Neural cell (in vitro differentiated cells): ENCODE measurements around the gene PRAMEF15.
"Not testable (repeated sequence)": the region's sequence is repeated elsewhere in the genome, so short reads cannot be mapped to it uniquely, and the experiment has no call there.

Experiments used
- TAF1 ChIP-seq: IDR thresholded peaks from 2 replicates; pipeline ENCODE4 v1.6.1; 2012; ENCODE audit warnings: low read depth
- TF ChIP-seq, protein P1 (sequence below): fragments of 450-650 bp; IDR thresholded peaks from 2 replicates; pipeline ENCODE4 v1.5.1; 2014; ENCODE audit warnings: antibody characterized with exemption, mild to moderate bottlenecking, moderate library complexity; ENCODE audit not compliant: poor library complexity, severe bottlenecking
- TF ChIP-seq, protein P2 (sequence below): IDR thresholded peaks from 2 replicates; pipeline ENCODE4 v1.6.1; 2012; ENCODE audit warnings: borderline replicate concordance

DNA sequence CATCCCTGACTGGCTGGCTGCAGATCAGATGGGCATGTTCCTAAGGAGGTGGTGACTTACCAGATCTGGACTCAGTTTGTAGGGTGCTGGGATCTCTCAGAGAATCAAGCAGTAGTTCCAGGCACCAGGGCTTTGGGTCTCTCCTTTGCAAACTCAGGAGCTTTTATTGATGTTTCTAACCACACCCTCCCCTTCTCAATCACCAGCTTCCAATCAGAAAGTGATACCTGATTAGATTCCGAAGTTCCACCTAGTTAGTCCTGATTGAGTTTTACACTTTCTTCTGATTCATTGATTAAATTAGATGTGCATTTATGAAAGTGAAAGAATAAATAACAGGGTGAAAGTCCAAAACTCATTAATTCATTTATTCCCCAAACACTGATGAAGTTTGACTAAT, 30.3 kb upstream of the PRAMEF15 start, which contains the start of gene PRAMEF8:
- TF ChIP-seq, protein P1, sequence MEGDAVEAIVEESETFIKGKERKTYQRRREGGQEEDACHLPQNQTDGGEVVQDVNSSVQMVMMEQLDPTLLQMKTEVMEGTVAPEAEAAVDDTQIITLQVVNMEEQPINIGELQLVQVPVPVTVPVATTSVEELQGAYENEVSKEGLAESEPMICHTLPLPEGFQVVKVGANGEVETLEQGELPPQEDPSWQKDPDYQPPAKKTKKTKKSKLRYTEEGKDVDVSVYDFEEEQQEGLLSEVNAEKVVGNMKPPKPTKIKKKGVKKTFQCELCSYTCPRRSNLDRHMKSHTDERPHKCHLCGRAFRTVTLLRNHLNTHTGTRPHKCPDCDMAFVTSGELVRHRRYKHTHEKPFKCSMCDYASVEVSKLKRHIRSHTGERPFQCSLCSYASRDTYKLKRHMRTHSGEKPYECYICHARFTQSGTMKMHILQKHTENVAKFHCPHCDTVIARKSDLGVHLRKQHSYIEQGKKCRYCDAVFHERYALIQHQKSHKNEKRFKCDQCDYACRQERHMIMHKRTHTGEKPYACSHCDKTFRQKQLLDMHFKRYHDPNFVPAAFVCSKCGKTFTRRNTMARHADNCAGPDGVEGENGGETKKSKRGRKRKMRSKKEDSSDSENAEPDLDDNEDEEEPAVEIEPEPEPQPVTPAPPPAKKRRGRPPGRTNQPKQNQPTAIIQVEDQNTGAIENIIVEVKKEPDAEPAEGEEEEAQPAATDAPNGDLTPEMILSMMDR: not testable (repeated sequence)
- TF ChIP-seq, protein P2, sequence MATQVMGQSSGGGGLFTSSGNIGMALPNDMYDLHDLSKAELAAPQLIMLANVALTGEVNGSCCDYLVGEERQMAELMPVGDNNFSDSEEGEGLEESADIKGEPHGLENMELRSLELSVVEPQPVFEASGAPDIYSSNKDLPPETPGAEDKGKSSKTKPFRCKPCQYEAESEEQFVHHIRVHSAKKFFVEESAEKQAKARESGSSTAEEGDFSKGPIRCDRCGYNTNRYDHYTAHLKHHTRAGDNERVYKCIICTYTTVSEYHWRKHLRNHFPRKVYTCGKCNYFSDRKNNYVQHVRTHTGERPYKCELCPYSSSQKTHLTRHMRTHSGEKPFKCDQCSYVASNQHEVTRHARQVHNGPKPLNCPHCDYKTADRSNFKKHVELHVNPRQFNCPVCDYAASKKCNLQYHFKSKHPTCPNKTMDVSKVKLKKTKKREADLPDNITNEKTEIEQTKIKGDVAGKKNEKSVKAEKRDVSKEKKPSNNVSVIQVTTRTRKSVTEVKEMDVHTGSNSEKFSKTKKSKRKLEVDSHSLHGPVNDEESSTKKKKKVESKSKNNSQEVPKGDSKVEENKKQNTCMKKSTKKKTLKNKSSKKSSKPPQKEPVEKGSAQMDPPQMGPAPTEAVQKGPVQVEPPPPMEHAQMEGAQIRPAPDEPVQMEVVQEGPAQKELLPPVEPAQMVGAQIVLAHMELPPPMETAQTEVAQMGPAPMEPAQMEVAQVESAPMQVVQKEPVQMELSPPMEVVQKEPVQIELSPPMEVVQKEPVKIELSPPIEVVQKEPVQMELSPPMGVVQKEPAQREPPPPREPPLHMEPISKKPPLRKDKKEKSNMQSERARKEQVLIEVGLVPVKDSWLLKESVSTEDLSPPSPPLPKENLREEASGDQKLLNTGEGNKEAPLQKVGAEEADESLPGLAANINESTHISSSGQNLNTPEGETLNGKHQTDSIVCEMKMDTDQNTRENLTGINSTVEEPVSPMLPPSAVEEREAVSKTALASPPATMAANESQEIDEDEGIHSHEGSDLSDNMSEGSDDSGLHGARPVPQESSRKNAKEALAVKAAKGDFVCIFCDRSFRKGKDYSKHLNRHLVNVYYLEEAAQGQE: not testable (repeated sequence)
- not testable (repeated sequence) for TF ChIP-seq TAF1
